GM12878 (cell line): ENCODE measurements around the gene UBE2L6. TPM values are rescaled to one million over a fixed set of nuclear protein-coding genes. Genes with fewer than 3 reads are reported as not detected.

Source experiments
- ATAC-seq: fragments of 200-7000 bp; cut with Tn5 transposase; 3 replicates; pipeline ENCODE4 v1.9.1; 2020; ENCODE audit warnings: mild to moderate bottlenecking, moderate library complexity
- BruUV-seq: library from RNA; stranded (reverse); fragments of 400-500 nt; replicated peaks from 2 replicates; lab custom pipeline; 2021; lab: Mats Ljungman, UMichigan
- CTCF ChIA-PET: fragments of 300-600 bp; sonication (Branson Sonifier 250); formaldehyde crosslinking; extraction: SDS; loops from one replicate; lab custom pipeline; 2021; ENCODE audit warnings: inconsistent platforms; lab: Yijun Ruan, JAX
- POLR2A ChIA-PET: fragments of 350-600 bp; formaldehyde crosslinking; extraction: SDS; loops from one replicate; lab custom pipeline; 2021; ENCODE audit warnings: inconsistent platforms; lab: Charles Lee
- RAD21 ChIA-PET: fragments of 300-600 bp; sonication (Branson Sonifier 250); formaldehyde crosslinking; loops from one replicate; lab custom pipeline; 2023; ENCODE audit warnings: antibody characterized with exemption; ENCODE audit not compliant: unreplicated experiment; lab: Charles Lee
- SMC1A ChIA-PET: fragments of 300-600 bp; sonication (Branson Sonifier 250); formaldehyde crosslinking; loops from one replicate; lab custom pipeline; 2023; ENCODE audit not compliant: unreplicated experiment, uncharacterized antibody; lab: Charles Lee
- DNase-seq: peaks from one replicate; pipeline ENCODE4 v3.0.0-alpha.2; 2011; ENCODE audit warnings: low read depth, low spot score
- FAIRE-seq: peaks from 3 replicates; lab custom pipeline; 2011; peaks lifted over from hg19 to GRCh38; lab: Jason Lieb, UNC
- H2AFZ ChIP-seq: 2 replicates; pipeline ENCODE4 v1.6.0; 2011; ENCODE audit warnings: low read depth, low read length, control low read depth; ENCODE audit not compliant: control insufficient read depth
- H3K27ac ChIP-seq: 2 replicates; pipeline ENCODE4 v1.5.1; 2011; ENCODE audit warnings: control low read depth; ENCODE audit not compliant: control insufficient read depth, insufficient read depth
- H3K27me3 ChIP-seq, 2 experiments: replicated peaks in 1 of 2; 2 replicates each; pipeline versions ENCODE4 v1.6.0 to v1.6.1; 2011; ENCODE audit warnings: low read length in 1 of 2; ENCODE audit not compliant: control insufficient read depth in 2 of 2, insufficient read depth in 2 of 2
- H3K36me3 ChIP-seq, 2 experiments: 2 replicates each; pipeline ENCODE4 v1.5.1; 2011; ENCODE audit warnings: low read length in 1 of 2; ENCODE audit not compliant: control insufficient read depth in 2 of 2, insufficient read depth in 2 of 2
- H3K4me1 ChIP-seq: 2 replicates; pipeline ENCODE4 v1.6.1; 2011; ENCODE audit warnings: mild to moderate bottlenecking, low read length, moderate library complexity, mixed read lengths; ENCODE audit not compliant: control insufficient read depth, insufficient read depth
- H3K4me2 ChIP-seq: 2 replicates; pipeline ENCODE4 v1.6.0; 2011; ENCODE audit warnings: control low read depth; ENCODE audit not compliant: control insufficient read depth, insufficient read depth
- H3K4me3 ChIP-seq: fragments of 200-600 bp; sonication (generic); 2 replicates; pipeline ENCODE4 v1.5.1; 2016
- H3K79me2 ChIP-seq: 2 replicates; pipeline ENCODE4 v1.6.0; 2011; ENCODE audit warnings: low read length; ENCODE audit not compliant: control insufficient read depth, insufficient read depth
- H3K9ac ChIP-seq: 2 replicates; pipeline ENCODE4 v1.8.0; 2011; ENCODE audit warnings: low read length, control low read depth, mixed read lengths; ENCODE audit not compliant: control insufficient read depth, insufficient read depth
- H3K9me3 ChIP-seq: replicated peaks from 3 replicates; pipeline ENCODE4 v1.5.1; 2011; ENCODE audit warnings: mild to moderate bottlenecking, low read length; ENCODE audit not compliant: control insufficient read depth, insufficient read depth
- H4K20me1 ChIP-seq: 2 replicates; pipeline ENCODE4 v1.6.0; 2011; ENCODE audit not compliant: control insufficient read depth, insufficient read depth
- BRCA1 ChIP-seq: IDR thresholded peaks from 2 replicates; pipeline ENCODE4 v1.6.1; 2011; ENCODE audit warnings: low read depth, low read length, improper control_type of control experiment
- CREB1 ChIP-seq: IDR thresholded peaks from 2 replicates; pipeline ENCODE4 v1.6.1; 2012; ENCODE audit warnings: low read depth, mild to moderate bottlenecking, inconsistent platforms
- EED ChIP-seq: sonication (generic); IDR thresholded peaks from 2 replicates; pipeline ENCODE4 v1.6.1; 2016; ENCODE audit warnings: antibody characterized with exemption, low read depth
- GATAD2B ChIP-seq: fragments of 450-650 bp; conservative IDR thresholded peaks from 2 replicates; pipeline ENCODE4 v1.6.1; 2017; ENCODE audit warnings: low read depth, mild to moderate bottlenecking, moderate library complexity
- JUND ChIP-seq: IDR thresholded peaks from 2 replicates; pipeline ENCODE4 v1.6.1; 2012; ENCODE audit warnings: low read depth, mild to moderate bottlenecking, low read length, improper control_type of control experiment, moderate library complexity
- KDM1A ChIP-seq: fragments of 200-600 bp; sonication (generic); IDR thresholded peaks from 2 replicates; pipeline ENCODE4 v1.6.1; 2016; ENCODE audit warnings: borderline replicate concordance
- MEF2A ChIP-seq: IDR thresholded peaks from 2 replicates; pipeline ENCODE4 v1.6.1; 2011; ENCODE audit warnings: low read depth, mild to moderate bottlenecking, low read length, moderate library complexity; ENCODE audit not compliant: insufficient read depth
- MYC ChIP-seq: IDR thresholded peaks from 2 replicates; pipeline ENCODE4 v1.6.1; 2011; ENCODE audit warnings: mild to moderate bottlenecking, low read length, moderate library complexity, inconsistent platforms; ENCODE audit not compliant: insufficient read depth, insufficient replicate concordance, insufficient read length, severe bottlenecking
- NFYB ChIP-seq: IDR thresholded peaks from 2 replicates; pipeline ENCODE4 v1.6.1; 2011; ENCODE audit warnings: low read depth, mild to moderate bottlenecking, low read length, improper control_type of control experiment, moderate library complexity; ENCODE audit not compliant: insufficient read depth
- PBX3 ChIP-seq: IDR thresholded peaks from 2 replicates; pipeline ENCODE4 v1.6.1; 2011; ENCODE audit warnings: mild to moderate bottlenecking, low read depth, low read length, moderate library complexity; ENCODE audit not compliant: insufficient replicate concordance
- REST ChIP-seq: IDR thresholded peaks from 2 replicates; pipeline ENCODE4 v1.6.1; 2012; ENCODE audit warnings: mild to moderate bottlenecking, low read depth, low read length
- SIN3A ChIP-seq: IDR thresholded peaks from 2 replicates; pipeline ENCODE4 v1.6.1; 2012; ENCODE audit warnings: low read depth, low read length, improper control_type of control experiment
- SMAD5 ChIP-seq: IDR thresholded peaks from 2 replicates; pipeline ENCODE4 v1.6.1; 2016; ENCODE audit warnings: antibody characterized with exemption, low read depth
- STAT1 ChIP-seq: fragments of 450-650 bp; conservative IDR thresholded peaks from 2 replicates; pipeline ENCODE4 v1.6.1; 2014; ENCODE audit warnings: antibody characterized with exemption, mild to moderate bottlenecking
- TARDBP ChIP-seq: IDR thresholded peaks from 2 replicates; pipeline ENCODE4 v1.6.1; 2016; ENCODE audit warnings: borderline replicate concordance
- WRNIP1 ChIP-seq: IDR thresholded peaks from 2 replicates; pipeline ENCODE4 v1.6.1; 2011; ENCODE audit warnings: low read depth, low read length, improper control_type of control experiment, borderline replicate concordance
- ZBTB40 ChIP-seq: fragments of 450-650 bp; IDR thresholded peaks from 2 replicates; pipeline ENCODE4 v1.6.1; 2016; ENCODE audit warnings: mild to moderate bottlenecking, moderate library complexity, borderline replicate concordance
- in situ Hi-C: fragments of 300-500 bp; cut with MboI; formaldehyde crosslinking; loops from 9 replicates; pipeline ENCODE4 v1.14.3; 2018; ENCODE audit warnings: mixed read lengths
- intact Hi-C: fragments of 100-400 bp; cut with micrococcal nuclease; formaldehyde crosslinking; loops from one replicate; pipeline ENCODE4 v1.14.2; 2022; ENCODE audit not compliant: unreplicated experiment
- polyA plus RNA-seq, 11 experiments: library from polyadenylated mRNA; depleted of rRNA in 4 of 11; unstranded in 6 of 11; stranded (reverse) in 5 of 11; fragments of >200 nt; fragmentation: Nextera tagmentation in 4 of 11; fragmentation: Illumina TruSeq in 1 of 11; extraction: Ambion mirVana in 4 of 11; extraction: Trizol in 1 of 11; gene quantifications; 1 replicate in 1 of 11; 2 replicates in 10 of 11; pipeline versions ENCODE4 v1.2.1 to v1.2.3, GENCODE V29; 2011 to 2016; ENCODE audit warnings: inconsistent platforms in 2 of 11, missing spikeins in 2 of 11, low read depth in 1 of 11
- total RNA-seq, 4 experiments: library from RNA; depleted of rRNA in 3 of 4; stranded (reverse); fragments of >200 nt in 3 of 4; fragmentation: Illumina TruSeq in 1 of 4; extraction: Trizol in 1 of 4; gene quantifications; 2 replicates each; pipeline versions ENCODE4 v1.2.1 to v1.2.3, GENCODE V29; 2013 to 2021

Gene UBE2L6
- total and polyA plus RNA-seq, 10 of the 15 experiments (the other 5 are each of a cell fraction or from before 2014, with no cell fraction given) = 114 to 295 (median 173) TPM

GRCh38 chr11:57585301-57585700, 17.8 kb upstream of the UBE2L6 start:
- FAIRE-seq = no peak
- ChIA-PET POLR2A (no interaction called here), SMC1A (interaction anchor here (0.6 kb wide), 1 partner anchor 80 kb away, joined by 3 read pairs; no protein-coding TSS in a partner anchor), CTCF (interaction anchor here (1.4 kb wide), 1 partner anchor 127 kb away, joined by 5 read pairs; no protein-coding TSS in a partner anchor), RAD21 (no interaction called here)
- H2AFZ ChIP-seq = no peak overlapping the region
- no peaks in the 10 kb centered on the region for H3K36me3 ChIP-seq
- H4K20me1 ChIP-seq = no peaks in the 10 kb centered on the region
- in situ Hi-C loops = no loop called here
- BruUV-seq = no TSS peak
- no peak for DNase-seq
- ATAC-seq = peak; percentile 48
- no peak overlapping the region for H3K4me3 ChIP-seq
- H3K79me2 ChIP-seq = no peaks in the 10 kb centered on the region
- H3K27me3 ChIP-seq = no peaks in the 10 kb centered on the region
- H3K4me2 ChIP-seq = no peak overlapping the region
- intact Hi-C loops = no loop called here
- H3K27ac ChIP-seq = no peak overlapping the region
- H3K9ac ChIP-seq = no peak overlapping the region
- no peaks in the 10 kb centered on the region for H3K4me1 ChIP-seq
- peaks cover 1% of the 10 kb centered on the region; the same call in 1 of the 3 replicates for H3K9me3 ChIP-seq
- TF ChIP-seq NFYB = no peak
- no peak for TF ChIP-seq ZBTB40
- no peak for TF ChIP-seq TARDBP
- no peak for TF ChIP-seq STAT1
- no peak for TF ChIP-seq KDM1A
- TF ChIP-seq JUND = no peak
- no peak for TF ChIP-seq PBX3
- TF ChIP-seq GATAD2B = no peak
- no peak for TF ChIP-seq BRCA1
- no peak for TF ChIP-seq CREB1
- TF ChIP-seq WRNIP1 = no peak
- no peak for TF ChIP-seq MEF2A
- TF ChIP-seq SIN3A = no peak
- TF ChIP-seq EED = no peak
- TF ChIP-seq REST = no peak
- TF ChIP-seq SMAD5 = no peak
- TF ChIP-seq MYC = no peak
